Stimulated activated CD8-positive, alpha-beta memory T cell treated with anti-CD3 and anti-CD28 coated beads, Interleukin-15, amount 100 ng/mL, for 1 hour (primary cell): ENCODE measurements around the gene STAM2.
"Not testable (repeated sequence)": the region's sequence is repeated elsewhere in the genome, so short reads cannot be mapped to it uniquely, and the experiment has no call there.

ENCODE experiments used
- DNase-seq: peaks from one replicate; pipeline ENCODE4 v3.0.0-alpha.2; 2020; ENCODE audit warnings: low read depth

Gene STAM2

DNA sequence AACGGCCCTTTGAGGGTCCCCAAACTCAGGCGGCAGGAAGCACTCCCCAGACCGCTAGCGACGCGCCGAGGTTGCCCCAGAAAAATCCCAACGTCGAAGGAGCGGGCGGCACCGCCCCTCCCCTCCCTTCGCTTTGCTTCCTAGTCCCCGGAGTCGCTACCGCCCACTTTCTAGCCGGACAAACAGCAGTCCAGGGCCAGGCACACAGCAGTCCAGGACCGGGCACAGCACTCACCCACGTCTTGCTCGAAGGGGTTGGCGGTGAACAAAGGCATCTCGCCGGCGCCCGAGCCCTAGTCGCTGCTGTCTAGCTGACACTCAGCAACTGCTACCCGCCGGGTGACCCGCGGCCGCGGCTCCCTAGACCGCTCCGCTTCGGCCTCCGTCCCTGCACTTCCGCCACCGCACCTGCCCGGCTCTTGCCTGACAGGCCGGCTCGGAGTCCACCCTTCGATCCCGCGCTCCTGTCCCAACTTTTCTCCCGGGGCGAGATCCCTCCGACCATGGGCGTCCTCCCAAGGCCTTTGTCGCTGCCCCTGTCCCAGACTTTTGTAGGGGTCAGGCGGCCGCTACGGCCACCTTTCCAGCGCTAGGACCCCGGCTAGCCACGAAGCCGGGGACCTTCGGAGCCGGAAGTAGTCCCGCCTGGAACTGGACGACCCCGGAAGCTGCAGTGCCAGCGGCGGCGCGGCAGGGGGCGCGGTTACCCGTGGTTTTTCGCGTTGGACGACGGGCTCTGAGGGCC is at the start of gene STAM2:
Gene STAM2 (minus strand): TSS at position 396 of the 745 bp plus-strand sequence. CDS start 121 bp downstream, at position 275.
- DNase-seq: peak; percentile 86

DNA sequence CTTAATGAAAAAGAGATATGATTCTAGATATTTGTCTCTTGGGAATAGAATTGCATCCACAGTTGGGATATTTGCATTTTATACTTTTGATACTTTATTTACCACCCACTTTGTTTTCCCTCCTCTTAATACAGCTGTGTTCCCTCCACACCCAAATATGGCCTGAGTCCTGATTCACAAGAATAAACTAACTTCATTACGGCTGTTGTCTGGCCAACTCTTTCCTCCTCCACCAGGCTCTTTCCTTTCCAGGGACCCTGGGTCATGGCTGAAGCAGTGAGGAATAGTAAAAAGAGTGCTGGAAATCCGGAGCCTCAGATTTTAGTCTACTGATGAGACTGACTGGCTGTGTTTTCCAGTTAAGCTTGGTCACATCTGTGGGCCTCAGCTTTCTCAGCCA is 48.4 kb upstream of the STAM2 start:
- no peak for DNase-seq

DNA sequence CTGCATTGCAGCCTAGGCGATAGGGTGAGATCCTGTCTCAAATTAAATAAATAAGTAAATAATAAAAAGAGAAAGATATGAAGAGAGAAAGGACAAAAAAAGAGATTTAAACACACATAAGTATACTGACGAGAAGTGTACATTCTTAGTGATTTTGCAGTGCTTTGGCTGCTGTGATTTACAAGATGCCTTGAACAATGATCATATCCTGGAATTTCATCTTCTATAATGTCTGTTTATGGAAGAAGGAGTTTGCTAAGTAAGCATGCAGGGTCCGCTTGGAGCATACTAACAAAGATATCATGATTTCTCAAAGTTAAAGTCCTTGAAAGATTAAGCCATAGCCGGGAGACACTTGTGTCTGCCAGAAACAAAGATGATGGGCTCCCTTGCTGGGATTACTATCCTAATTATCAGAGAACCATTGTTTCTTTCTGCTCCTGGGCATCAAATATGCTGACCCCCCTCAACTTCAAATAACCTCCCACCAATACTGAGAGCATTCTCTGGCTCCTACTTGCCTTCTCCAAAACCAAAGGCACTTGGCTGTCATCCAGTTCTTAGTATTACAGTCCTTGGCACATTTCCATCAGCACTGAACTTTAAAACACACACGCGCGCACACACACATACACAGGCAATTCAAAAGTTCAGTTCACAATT is 47.5 kb upstream of the STAM2 start:
- DNase-seq: no peak

DNA sequence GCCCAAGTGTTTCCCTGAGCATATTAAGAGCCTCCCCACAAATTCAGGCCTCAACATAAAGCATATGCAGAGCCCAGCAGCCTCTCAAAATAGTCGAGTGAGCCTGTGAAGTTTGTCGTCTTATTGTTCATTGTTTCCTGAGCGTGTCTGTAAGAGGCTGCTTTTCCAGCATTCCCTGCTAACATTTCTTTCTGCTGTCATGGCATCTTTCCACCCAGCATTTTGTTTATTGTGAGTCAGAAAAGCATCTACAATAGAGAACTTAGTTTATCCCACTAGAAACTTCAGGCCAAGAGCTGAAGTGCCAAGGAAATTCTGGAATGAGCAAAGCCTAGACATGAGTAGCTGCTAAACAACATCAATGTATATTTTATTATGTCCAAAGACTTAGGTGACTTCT is 46.3 kb upstream of the STAM2 start:
- no peak for DNase-seq

DNA sequence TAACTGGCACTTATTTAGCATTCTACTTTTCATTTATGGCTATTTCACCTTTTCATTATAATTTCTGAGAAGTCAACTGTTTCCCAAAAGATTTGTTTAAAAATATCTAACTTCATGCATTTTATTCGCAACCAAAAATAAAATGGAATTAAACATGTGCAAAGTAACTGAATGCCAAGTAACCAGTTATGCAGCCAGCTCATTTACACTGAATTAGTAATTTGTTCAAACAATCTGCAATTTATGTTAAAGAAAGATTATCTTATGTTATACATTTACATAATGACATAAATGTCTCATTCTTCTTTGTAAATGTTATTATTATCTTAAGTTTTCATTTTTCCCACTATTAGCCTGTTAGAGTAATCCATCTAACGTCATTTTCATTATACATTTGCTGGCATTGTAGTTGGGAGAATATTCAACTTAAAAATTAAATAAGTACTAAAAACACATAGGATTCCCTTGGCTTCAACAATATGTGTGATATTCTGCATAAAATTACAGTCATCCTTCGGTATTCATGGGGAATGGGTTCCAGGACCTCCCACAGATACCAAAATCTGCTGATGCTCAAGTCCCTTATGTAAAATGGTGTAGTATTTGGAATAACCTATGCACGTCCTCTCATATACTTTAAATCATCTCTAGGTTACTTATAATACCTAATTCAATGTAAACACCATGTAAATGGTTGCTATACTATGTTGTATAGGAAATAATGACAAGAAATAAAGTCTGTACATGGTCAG is 43.7 kb upstream of the STAM2 start:
- DNase-seq: no peak

DNA sequence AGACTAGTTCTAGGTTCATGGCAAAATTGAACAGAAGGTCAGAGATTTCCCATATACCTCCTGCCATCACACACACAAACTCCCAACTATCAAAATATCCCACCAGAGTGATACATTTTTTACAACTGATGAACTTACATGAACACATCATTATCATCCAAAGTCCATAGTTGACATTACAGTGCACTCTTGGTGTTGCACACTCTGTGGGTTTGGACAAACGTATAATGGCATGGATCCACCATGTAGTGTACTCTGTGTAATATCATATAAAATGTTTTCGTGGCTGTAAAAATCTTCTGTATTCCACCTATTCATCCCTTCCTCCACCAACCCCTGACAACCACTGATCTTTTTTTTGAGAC is 25.9 kb upstream of the STAM2 start:
- DNase-seq: no peak

DNA sequence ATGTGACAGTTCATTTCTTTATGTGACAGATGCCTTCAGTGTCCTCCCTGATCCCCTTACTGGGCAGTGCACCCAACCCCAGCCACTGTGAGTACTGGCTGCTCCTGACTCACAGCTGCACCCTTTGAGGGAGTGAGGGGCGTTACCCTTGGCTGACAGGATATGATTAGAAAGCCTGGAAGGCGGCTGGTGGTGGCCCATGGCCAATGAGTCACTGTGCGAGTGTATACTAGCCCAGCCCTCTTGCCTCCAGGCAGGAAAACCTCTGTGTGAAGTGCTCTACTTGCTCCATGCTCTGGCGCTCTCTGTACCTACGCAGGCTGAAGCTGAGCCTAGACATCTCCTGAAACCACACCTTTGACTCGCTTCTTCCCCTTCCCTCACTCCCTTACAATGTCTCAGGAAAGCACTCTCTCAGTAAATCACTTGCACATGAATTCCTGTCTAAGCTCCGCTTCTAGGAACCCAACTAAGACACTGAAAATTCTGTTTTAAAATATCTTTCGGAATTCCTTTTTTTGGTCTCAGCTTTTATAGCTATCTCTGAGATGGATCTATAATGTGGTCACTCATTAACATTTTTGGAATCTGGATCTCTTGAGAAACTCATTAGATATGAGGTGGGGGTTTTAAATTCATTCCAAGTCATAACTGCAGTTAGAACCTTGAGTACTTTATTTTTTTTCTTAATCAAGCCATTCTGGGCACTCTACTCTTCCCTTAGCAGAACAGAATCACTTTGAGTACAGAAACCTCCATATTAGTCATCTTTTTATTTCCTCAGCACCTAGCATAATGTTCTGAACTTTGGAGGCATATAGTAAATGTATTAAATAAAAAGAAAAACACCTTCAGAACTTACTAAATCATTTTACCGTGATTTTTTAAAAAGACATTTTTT is 25.3 kb upstream of the STAM2 start:
- no peak for DNase-seq

DNA sequence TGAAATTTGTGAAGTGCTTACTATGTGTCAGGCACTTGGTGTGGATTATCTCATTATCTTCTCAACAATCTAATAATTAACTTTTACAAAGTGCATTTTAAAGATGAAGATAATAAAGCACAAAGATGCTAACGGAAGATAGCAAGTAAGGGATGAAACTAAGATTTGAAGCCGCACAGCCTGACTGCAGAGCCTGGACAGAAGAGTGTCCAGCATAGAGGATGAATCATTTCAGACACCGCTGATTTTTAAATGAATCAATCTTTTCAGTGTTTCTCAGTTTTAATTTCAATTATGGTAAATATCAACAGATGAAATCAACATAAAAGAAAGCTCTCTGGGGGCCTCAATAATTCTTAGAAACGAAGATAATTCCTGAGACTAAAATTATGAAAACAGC is 24.5 kb upstream of the STAM2 start:
- DNase-seq: no peak

DNA sequence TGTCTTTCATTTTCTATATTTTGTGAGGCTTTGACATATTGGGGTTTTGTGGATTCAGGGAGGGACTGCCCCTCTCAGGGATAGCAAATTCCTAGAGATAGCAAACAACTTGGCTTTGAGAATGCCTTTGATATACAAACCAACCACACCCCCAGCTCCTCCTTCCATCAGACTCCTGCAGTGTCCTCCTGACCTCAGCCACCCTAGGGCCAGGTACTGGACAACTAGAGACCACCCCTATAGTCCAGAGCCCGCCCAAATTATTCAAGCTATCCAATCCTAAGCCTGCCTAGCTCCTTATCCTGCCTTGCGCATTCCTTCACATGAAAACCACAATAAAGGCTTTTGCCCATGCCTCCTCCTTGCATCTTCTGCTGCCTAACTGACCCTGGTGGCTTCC is 22.9 kb upstream of the STAM2 start:
- DNase-seq: no peak

DNA sequence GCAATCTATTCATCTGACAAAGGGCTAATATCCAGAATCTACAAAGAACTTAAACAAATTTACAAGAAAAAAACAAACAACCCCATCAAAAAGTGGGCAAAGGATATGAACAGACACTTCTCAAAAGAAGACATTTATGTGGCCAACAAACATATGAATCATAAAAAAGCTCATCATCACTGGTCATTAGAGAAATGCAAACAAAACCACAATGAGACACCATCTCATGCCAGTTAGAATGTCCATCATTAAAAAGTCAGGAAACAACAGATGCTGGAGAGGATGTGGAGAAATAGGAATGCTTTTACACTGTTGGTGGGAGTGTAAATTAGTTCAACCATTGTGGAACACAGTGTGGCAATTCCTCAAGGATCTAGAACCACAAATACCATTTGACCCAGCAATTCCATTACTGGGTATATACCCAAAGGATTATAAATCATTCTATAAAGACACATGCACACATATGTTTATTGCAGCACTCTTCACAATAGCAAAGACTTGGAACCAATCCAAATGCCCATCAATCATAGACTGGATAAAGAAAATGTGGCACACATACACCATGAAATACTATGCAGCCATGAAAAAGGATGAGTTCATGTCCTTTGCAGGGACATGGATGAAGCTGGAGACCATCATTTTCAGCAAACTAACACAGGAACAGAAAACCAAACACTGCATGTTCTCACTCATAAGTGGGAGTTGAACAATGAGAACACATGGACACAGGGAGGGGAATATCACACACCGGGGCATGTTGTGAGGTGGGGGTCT is 22.1 kb upstream of the STAM2 start:
- not testable (repeated sequence) for DNase-seq

DNA sequence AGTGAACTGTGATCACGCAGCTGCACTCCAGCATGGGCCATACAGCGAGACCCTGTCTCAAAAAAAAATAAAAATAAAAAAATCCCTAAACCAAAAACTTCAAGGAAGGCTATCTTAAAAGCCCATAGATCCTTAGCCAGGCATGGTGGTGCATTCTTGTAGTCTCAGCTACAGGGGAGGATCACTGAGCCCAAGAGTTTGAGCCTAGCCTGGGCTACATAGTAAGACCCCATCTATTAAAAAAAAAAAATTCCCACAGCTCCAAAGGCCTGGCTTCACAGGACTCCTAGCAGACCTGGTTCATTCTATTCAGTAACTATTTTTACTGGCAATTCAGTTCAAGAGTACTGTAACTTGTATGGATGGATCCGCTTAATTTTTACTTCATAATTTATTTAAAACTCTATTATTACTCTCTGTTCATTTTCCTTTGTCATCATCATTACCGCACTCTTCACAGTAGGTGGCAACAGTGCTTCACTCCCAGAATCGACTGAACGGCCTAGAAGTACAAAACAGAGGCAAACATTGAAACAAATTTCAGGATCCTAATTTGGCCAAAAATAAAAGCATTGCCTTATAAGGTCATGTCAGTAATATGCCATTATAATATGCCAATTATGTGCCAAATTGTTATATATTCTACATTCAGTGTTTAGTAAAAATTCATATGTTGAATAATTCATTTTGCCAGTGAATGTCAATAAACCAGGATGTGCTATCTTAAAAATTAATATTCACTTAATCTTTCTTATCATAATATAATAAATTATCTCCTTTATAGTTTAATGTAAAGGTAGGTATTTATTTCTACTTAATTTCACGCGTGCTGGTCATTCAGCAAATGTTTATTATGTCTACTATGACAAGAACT is 14.3 kb upstream of the STAM2 start:
- no peak for DNase-seq

DNA sequence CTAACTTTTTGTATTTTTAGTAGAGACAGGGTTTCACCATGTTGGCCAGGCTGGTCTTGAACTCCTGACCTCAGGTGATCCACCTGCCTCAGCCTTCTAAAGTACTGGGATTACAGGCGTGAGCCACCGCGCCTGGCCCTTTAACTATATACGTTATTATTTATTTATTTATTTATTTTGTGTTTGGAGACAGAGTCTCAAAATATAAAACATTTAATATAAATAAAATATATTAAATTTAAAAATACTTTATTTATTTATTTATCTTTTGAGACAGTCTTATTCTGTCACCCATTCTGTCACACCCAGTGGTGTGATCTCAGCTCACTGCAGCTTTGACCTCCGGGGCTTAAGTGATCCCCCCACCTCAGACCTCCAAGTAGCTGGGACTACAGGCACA is 11.2 kb upstream of the STAM2 start:
- DNase-seq: not testable (repeated sequence)

DNA sequence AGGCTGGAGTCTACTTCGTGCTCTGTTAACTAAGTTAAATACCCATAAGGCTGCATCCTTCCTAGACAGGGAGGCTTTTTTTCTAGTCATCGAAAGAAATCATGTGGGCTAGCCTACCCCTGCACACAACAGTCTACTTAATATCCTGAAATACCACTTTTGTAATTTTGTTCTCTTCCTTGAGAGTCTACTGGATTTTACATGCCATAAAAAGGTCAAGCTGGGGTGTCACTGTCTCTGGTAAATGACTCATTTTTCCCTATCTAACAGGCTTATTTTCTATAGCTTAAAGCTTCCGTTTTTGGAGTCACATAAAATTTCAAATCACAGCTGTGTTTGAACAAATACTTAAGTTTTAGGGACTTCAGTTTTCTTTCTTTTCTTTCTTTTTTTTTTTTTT is 10.7 kb upstream of the STAM2 start:
- DNase-seq: no peak

DNA sequence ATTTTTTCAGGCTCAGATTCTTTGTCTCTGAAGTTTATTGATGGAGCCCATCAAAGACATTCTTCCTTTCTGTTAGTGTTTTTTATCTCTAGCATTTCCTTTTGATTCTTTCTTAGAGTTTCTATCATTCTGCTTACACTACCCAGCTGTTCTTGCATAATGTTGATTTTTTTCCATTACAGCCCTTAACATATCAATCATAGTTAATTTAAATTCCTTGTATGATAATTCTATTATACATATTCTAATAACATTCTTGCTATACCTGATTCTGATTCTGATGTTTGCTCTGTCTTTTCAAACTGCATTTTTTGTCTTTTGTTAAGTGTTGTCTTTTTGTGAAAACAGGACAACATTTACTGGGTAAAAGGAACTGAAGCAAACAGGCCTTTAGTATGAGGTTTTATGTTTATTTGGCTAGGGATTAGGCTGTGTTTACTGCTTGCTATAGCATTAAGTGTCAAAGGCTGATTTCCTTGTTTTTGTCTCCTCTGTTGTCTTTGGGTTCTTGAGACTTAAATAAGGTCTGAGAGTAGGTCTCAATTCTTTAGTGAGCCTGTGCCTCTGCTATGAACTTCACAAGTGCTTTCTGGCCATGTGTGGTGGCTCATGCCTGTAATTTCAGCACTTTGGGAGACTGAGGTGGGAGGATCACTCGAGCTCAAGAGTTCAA is 8.0 kb upstream of the STAM2 start:
- DNase-seq: no peak

DNA sequence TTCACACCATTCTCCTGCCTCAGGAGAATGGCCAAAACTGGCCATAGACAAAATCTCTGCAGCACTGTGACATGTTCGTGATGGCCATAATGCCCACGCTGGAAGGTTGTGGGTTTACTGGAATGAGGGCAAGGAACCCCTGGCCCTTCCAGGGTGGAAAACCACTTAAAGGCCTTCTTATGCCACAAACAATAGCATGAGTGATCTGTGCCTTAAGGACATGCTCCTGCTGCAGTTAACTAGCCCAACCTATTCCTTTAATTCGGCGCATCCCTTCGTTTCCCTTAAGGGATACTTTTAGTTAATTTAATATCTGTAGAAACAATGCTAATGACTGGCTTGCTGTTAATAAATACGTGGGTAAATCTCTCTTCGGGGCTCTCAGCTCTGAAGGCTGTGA is 2.1 kb upstream of the STAM2 start:
- DNase-seq: not testable (repeated sequence)

DNA sequence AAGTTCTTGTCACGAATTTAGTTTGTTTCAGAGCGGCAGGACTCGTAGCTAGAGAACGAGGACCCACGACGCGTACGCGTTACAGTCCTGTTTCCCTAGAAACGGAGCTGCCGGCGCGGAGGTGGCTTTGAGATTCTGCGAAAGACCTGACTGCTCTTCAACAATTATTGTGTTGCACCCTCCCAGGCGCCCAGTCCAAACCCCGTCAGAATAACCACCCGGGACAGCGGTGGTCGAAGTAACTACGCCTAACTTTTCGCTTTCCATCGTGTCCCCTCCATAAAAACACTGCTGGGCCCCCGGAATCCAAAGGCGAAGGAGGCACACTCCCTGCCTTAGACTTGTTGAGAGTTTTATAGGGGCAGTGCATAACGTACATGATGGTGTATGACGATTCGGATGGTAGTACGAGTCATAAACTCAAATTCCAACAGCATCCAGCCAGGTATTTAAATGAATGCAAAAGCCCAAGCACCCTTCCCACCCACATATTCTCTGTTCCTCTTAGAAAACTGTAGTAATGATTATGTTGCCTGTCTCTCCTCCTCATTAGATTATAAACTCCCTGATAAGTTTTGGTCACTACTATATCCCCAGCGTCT is 651 bp upstream of the STAM2 start:
- DNase-seq: no peak

DNA sequence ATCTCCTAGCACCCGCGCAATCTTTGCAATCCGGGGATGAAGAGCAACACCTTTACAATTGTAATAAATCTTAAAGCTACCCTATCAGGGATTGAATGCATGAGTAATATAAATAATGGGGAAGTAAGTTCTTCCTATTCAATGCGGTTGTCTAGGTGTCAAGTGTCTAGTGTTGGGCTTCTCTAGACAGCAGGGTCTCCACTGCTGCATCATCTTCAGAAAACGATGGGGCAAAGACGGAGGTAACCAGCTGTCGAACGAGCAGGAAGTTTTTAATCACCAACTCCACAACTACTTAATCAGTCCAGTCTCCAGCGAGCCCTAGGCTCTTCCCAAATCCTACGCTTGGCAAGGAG is 573 bp downstream of the STAM2 start:
- no peak for DNase-seq

DNA sequence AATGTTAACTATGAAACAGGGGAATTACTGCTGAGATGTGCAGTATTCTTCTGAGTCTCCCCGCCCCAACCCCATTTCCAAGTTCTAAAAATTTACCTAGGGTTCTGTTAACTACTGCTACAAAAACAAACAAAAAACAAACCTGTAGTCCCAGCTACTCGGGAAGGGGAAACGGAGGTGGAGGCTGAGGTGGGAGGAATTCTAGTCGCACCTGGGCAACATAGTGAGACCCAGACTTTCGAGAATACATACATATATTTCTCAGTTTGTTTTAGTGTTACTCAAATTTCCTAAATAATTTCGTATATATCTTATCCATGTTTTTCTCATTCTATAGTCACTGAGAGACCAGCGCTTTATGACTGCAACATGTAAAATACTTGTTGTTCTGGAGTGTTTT is 989 bp downstream of the STAM2 start:
- no peak for DNase-seq

DNA sequence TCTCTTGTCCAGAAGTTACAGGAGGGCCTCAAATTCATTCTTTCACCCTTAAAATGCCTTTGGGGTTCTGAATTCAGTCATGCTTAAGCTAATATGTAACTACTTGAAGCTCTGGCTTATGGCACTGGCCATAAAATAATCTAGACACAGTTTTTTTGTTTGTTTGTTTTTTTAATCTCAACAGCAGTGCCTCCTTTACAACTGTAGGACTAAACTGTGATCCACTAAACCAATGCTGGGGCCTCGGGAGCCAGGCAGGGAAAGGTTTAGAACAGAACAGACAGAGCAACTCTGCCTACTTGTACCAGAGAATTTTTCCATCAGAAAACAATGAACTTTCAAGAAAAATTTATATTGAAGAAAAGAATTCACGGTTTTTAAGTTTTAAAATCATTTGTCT is 1.7 kb downstream of the STAM2 start:
- no peak for DNase-seq
